ENCODE measurements around the gene TSPAN7. TPM values are rescaled to one million over a fixed set of nuclear protein-coding genes. Genes with fewer than 3 reads are reported as not detected.

Gene TSPAN7
- total and polyA plus RNA-seq, 4 experiments from 2014 or later: 0.47 to 0.92 (median 0.72) TPM; not detected in 1

- H3K4me1 ChIP-seq (ENCODE audit: insufficient read depth, low read length): no peaks in the 10 kb centered on the region
These were observed 33.1 kb downstream of the TSPAN7 start for GRCh38 chrX:38594434-38594833.

GRCh38 chrX:38595801-38596200 lies 34.5 kb downstream of the TSPAN7 start:
- intact Hi-C loops (cut with micrococcal nuclease): no loop called here
- H3K4me1 Mint-ChIP-seq: no peaks in the 10 kb centered on the region
- H3K9me3 ChIP-seq (ENCODE audit: control insufficient read depth in 1 of 2, low read length in 2 of 2): no peaks in the 10 kb centered on the region
- H3K27ac Mint-ChIP-seq: no peak overlapping the region
- H3K4me1 ChIP-seq (ENCODE audit: insufficient read depth, low read length): no peaks in the 10 kb centered on the region
- H3K36me3 ChIP-seq (ENCODE audit: insufficient read depth, low read length): no peaks in the 10 kb centered on the region
- H3K36me3 Mint-ChIP-seq: no peaks in the 10 kb centered on the region
- peaks cover 5 to 6% of the 10 kb centered on the region in 2 donors for H3K27me3 Mint-ChIP-seq
- no peak overlapping the region for H3K27ac ChIP-seq (ENCODE audit: low read depth, low read length)
- POLR2A ChIA-PET (ENCODE audit: partially characterized antibody): no interaction called here
- H3K27me3 ChIP-seq (ENCODE audit: insufficient read depth, low read length): no peaks in the 10 kb centered on the region
- DNase-seq: no peak
- no peak overlapping the region for H3K4me3 ChIP-seq (ENCODE audit: low read length in 2 of 2)
- CTCF ChIA-PET (ENCODE audit: partially characterized antibody): no interaction called here
- peaks cover 0 to 7% (median 2%) of the 10 kb centered on the region in 8 donors for H3K9me3 Mint-ChIP-seq
- H3K4me3 Mint-ChIP-seq: no peak overlapping the region

More at GRCh38 chrX:38594434-38594833, 33.1 kb downstream of the TSPAN7 start:
- Mint-ChIP-seq H3K9me3 (peaks cover 0 to 7% (median 2%) of the 10 kb centered on the region in 8 donors), H3K27ac (no peak overlapping the region), H3K4me1 (no peaks in the 10 kb centered on the region), H3K27me3 (peaks cover 5% of the 10 kb centered on the region in 2 donors), H3K36me3 (no peaks in the 10 kb centered on the region), H3K4me3 (no peak overlapping the region)
- Histone ChIP-seq H3K9me3 (ENCODE audit: control insufficient read depth in 1 of 2, low read length in 2 of 2) (no peaks in the 10 kb centered on the region), H3K27me3 (ENCODE audit: insufficient read depth, low read length) (no peaks in the 10 kb centered on the region), H3K4me3 (ENCODE audit: low read length in 2 of 2) (no peak overlapping the region), H3K36me3 (ENCODE audit: insufficient read depth, low read length) (no peaks in the 10 kb centered on the region), H3K27ac (ENCODE audit: low read depth, low read length) (no peak overlapping the region)
- CTCF ChIA-PET (ENCODE audit: partially characterized antibody): no interaction called here
- POLR2A ChIA-PET (ENCODE audit: partially characterized antibody): no interaction called here
- DNase-seq: no peak
- intact Hi-C loops (cut with micrococcal nuclease): no loop called here

GRCh38 chrX:38596939-38597338 lies 35.6 kb downstream of the TSPAN7 start:
- H3K27ac ChIP-seq (ENCODE audit: low read depth, low read length): no peak overlapping the region
- H3K4me1 ChIP-seq (ENCODE audit: insufficient read depth, low read length): no peaks in the 10 kb centered on the region
- no peak overlapping the region for H3K4me3 ChIP-seq (ENCODE audit: low read length in 2 of 2)
- ChIA-PET POLR2A (ENCODE audit: partially characterized antibody) (no interaction called here), CTCF (ENCODE audit: partially characterized antibody) (no interaction called here)
- no peak overlapping the region for H3K4me3 Mint-ChIP-seq
- no peaks in the 10 kb centered on the region for H3K27me3 ChIP-seq (ENCODE audit: insufficient read depth, low read length)
- intact Hi-C loops (cut with micrococcal nuclease): no loop called here
- H3K36me3 Mint-ChIP-seq: no peaks in the 10 kb centered on the region
- H3K27me3 Mint-ChIP-seq: peaks cover 9% of the 10 kb centered on the region in 2 donors
- DNase-seq: no peak
- H3K4me1 Mint-ChIP-seq: no peaks in the 10 kb centered on the region
- peaks cover 0 to 4% (median 0%) of the 10 kb centered on the region in 8 donors for H3K9me3 Mint-ChIP-seq
- H3K36me3 ChIP-seq (ENCODE audit: insufficient read depth, low read length): no peaks in the 10 kb centered on the region
- no peaks in the 10 kb centered on the region for H3K9me3 ChIP-seq (ENCODE audit: control insufficient read depth in 1 of 2, low read length in 2 of 2)
- no peak overlapping the region for H3K27ac Mint-ChIP-seq

- intact Hi-C loops (cut with micrococcal nuclease): no loop called here
- no peak for DNase-seq
- H3K27me3 ChIP-seq (ENCODE audit: insufficient read depth, low read length): no peaks in the 10 kb centered on the region
These were observed 38.7 kb downstream of the TSPAN7 start for GRCh38 chrX:38599796-38600755.

GRCh38 chrX:38601866-38602265 lies 40.5 kb downstream of the TSPAN7 start:
- Histone ChIP-seq H3K4me3 (ENCODE audit: low read length in 2 of 2) (no peak overlapping the region), H3K36me3 (ENCODE audit: insufficient read depth, low read length) (no peaks in the 10 kb centered on the region), H3K4me1 (ENCODE audit: insufficient read depth, low read length) (no peaks in the 10 kb centered on the region), H3K9me3 (ENCODE audit: control insufficient read depth in 1 of 2, low read length in 2 of 2) (no peaks in the 10 kb centered on the region), H3K27me3 (ENCODE audit: insufficient read depth, low read length) (no peaks in the 10 kb centered on the region), H3K27ac (ENCODE audit: low read depth, low read length) (no peak overlapping the region)
- Mint-ChIP-seq H3K9me3 (no peaks in the 10 kb centered on the region), H3K36me3 (no peaks in the 10 kb centered on the region), H3K27me3 (peaks cover 4 to 11% of the 10 kb centered on the region in 2 donors), H3K4me1 (no peaks in the 10 kb centered on the region), H3K4me3 (no peak overlapping the region), H3K27ac (no peak overlapping the region)
- ChIA-PET CTCF (ENCODE audit: partially characterized antibody) (no interaction called here), POLR2A (ENCODE audit: partially characterized antibody) (no interaction called here)
- DNase-seq: no peak
- intact Hi-C loops (cut with micrococcal nuclease): no loop called here

More at GRCh38 chrX:38599796-38600755, 38.7 kb downstream of the TSPAN7 start:
- no peak overlapping the region for H3K4me3 Mint-ChIP-seq
- H3K4me1 Mint-ChIP-seq: no peaks in the 10 kb centered on the region
- no peaks in the 10 kb centered on the region for H3K36me3 Mint-ChIP-seq
- CTCF ChIA-PET (ENCODE audit: partially characterized antibody): no interaction called here
- no peaks in the 10 kb centered on the region for H3K4me1 ChIP-seq (ENCODE audit: insufficient read depth, low read length)
- H3K9me3 Mint-ChIP-seq: no peaks in the 10 kb centered on the region
- POLR2A ChIA-PET (ENCODE audit: partially characterized antibody): no interaction called here
- H3K36me3 ChIP-seq (ENCODE audit: insufficient read depth, low read length): no peaks in the 10 kb centered on the region
- no peaks in the 10 kb centered on the region for H3K9me3 ChIP-seq (ENCODE audit: control insufficient read depth in 1 of 2, low read length in 2 of 2)
- H3K27ac Mint-ChIP-seq: no peak overlapping the region
- H3K27ac ChIP-seq (ENCODE audit: low read depth, low read length): no peak overlapping the region
- H3K27me3 Mint-ChIP-seq: peaks cover 4 to 11% of the 10 kb centered on the region in 2 donors
- no peak overlapping the region for H3K4me3 ChIP-seq (ENCODE audit: low read length in 2 of 2)

- Histone ChIP-seq H3K36me3 (ENCODE audit: insufficient read depth, low read length) (no peaks in the 10 kb centered on the region), H3K27me3 (ENCODE audit: insufficient read depth, low read length) (no peaks in the 10 kb centered on the region), H3K27ac (ENCODE audit: low read depth, low read length) (no peak overlapping the region), H3K4me1 (ENCODE audit: insufficient read depth, low read length) (no peaks in the 10 kb centered on the region), H3K4me3 (ENCODE audit: low read length in 2 of 2) (no peak overlapping the region), H3K9me3 (ENCODE audit: control insufficient read depth in 1 of 2, low read length in 2 of 2) (no peaks in the 10 kb centered on the region)
- no peaks in the 10 kb centered on the region for H3K36me3 Mint-ChIP-seq
- intact Hi-C loops (cut with micrococcal nuclease): no loop called here
- H3K4me3 Mint-ChIP-seq: no peak overlapping the region
- H3K9me3 Mint-ChIP-seq: no peaks in the 10 kb centered on the region
- no peak for DNase-seq
- ChIA-PET POLR2A (ENCODE audit: partially characterized antibody) (no interaction called here), CTCF (ENCODE audit: partially characterized antibody) (no interaction called here)
- H3K4me1 Mint-ChIP-seq: no peaks in the 10 kb centered on the region
- no peak overlapping the region for H3K27ac Mint-ChIP-seq
- peaks cover 2 to 3% of the 10 kb centered on the region in 2 donors for H3K27me3 Mint-ChIP-seq
These were observed 45.5 kb downstream of the TSPAN7 start for GRCh38 chrX:38606821-38607220.

- H3K4me3 Mint-ChIP-seq: no peak overlapping the region
- no peaks in the 10 kb centered on the region for H3K4me1 Mint-ChIP-seq
- ChIA-PET CTCF (ENCODE audit: partially characterized antibody) (no interaction called here), POLR2A (ENCODE audit: partially characterized antibody) (no interaction called here)
- H3K27me3 Mint-ChIP-seq: peaks cover 2 to 3% of the 10 kb centered on the region in 2 donors
- no peak overlapping the region for H3K27ac Mint-ChIP-seq
- no peaks in the 10 kb centered on the region for H3K36me3 ChIP-seq (ENCODE audit: insufficient read depth, low read length)
- H3K27ac ChIP-seq (ENCODE audit: low read depth, low read length): no peak overlapping the region
- intact Hi-C loops (cut with micrococcal nuclease): no loop called here
- no peaks in the 10 kb centered on the region for H3K9me3 Mint-ChIP-seq
- DNase-seq: no peak
- H3K27me3 ChIP-seq (ENCODE audit: insufficient read depth, low read length): no peaks in the 10 kb centered on the region
- no peak overlapping the region for H3K4me3 ChIP-seq (ENCODE audit: low read length in 2 of 2)
- H3K4me1 ChIP-seq (ENCODE audit: insufficient read depth, low read length): no peaks in the 10 kb centered on the region
- H3K9me3 ChIP-seq (ENCODE audit: control insufficient read depth in 1 of 2, low read length in 2 of 2): no peaks in the 10 kb centered on the region
- no peaks in the 10 kb centered on the region for H3K36me3 Mint-ChIP-seq
These were observed 46.6 kb downstream of the TSPAN7 start for GRCh38 chrX:38607976-38608375.

Data from CD4-positive, alpha-beta memory T cell (primary cell).